Suprapubic skin (tissue), 4 donors: ENCODE data around the gene AMY1A. TPM values are rescaled to one million over a fixed set of nuclear protein-coding genes. Genes with fewer than 3 reads are reported as not detected.
"Not testable (repeated sequence)": the region's sequence is repeated elsewhere in the genome, so short reads cannot be mapped to it uniquely, and the experiment has no call there.

Source experiments
- DNase-seq, 2 donors: peaks; one replicate each; pipeline ENCODE4 v3.0.0-alpha.2; 2019; ENCODE audit warnings: low spot score in 2 of 2
- H3K27ac ChIP-seq: fragments of 200-600 bp; sonication (generic); one replicate; pipeline ENCODE4 v1.5.1; 2019
- H3K27me3 ChIP-seq: fragments of 200-600 bp; sonication (generic); one replicate; pipeline ENCODE4 v1.5.1; 2019
- H3K36me3 ChIP-seq: fragments of 200-600 bp; sonication (generic); one replicate; pipeline ENCODE4 v1.5.1; 2019
- H3K4me1 ChIP-seq: fragments of 200-600 bp; sonication (generic); one replicate; pipeline ENCODE4 v1.5.1; 2019
- H3K4me3 ChIP-seq: fragments of 200-600 bp; sonication (generic); one replicate; pipeline ENCODE4 v1.5.1; 2019; ENCODE audit warnings: mild to moderate bottlenecking
- H3K9me3 ChIP-seq: fragments of 200-600 bp; sonication (generic); one replicate; pipeline ENCODE4 v1.5.1; 2019
- WGBS: methylation state at CpG from one replicate; pipeline ENCODE4 v1.1.5; 2018; 5-methylcytosine and 5-hydroxymethylcytosine counted together
- total RNA-seq, 4 donors: library from RNA; depleted of rRNA; stranded (reverse); fragments of >200 nt; gene quantifications; one replicate each; pipeline ENCODE4 v1.1.0, GENCODE V29; 2016

The AMY1A gene
- total RNA-seq, 4 donors from 2014 or later, result not detected

DNA sequence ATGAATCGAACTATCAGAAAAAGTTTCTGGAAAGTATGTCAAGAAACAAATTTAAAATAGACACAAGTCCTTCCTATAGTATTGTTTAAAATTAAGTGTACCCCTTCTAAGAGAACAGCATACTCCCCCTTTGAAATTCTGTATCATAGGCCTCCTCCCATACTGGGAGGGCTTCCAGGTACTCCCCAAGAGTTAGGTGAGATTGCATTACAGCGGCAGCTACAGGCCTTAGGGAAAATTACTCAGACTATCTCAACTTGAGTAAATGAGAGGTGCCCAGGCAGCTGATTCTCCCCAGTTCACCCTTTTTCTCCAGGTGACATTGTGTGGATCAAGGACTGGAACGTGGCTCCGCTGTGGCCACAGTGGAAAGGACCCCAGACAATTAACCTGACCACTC, 45.7 kb downstream of the AMY1A start:
- H3K4me3 ChIP-seq, H3K27ac ChIP-seq, DNase-seq, H3K4me1 ChIP-seq, H3K36me3 ChIP-seq, H3K27me3 ChIP-seq, H3K9me3 ChIP-seq: not testable (repeated sequence)
- no CpG with 5 or more reads among the region's 4 CpGs for WGBS

DNA sequence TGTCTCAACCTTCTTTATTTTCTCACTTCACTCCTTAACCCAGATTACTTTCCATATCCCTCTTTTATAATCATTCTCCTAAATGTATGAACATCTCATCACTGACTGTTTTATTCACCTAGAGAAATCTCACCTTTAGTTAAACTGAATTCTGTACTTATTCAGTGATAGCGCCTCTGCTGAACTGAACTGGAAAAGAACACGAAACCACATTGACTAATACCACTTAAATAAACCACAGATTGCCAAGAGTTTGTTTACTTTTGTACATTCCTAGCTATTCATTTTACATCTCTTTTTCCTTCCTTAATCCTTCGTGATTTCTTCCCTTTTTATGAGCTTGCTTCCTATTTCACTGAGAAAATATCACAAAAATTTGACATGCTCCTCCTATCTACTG, 52.1 kb downstream of the AMY1A start:
- H3K4me1 ChIP-seq, H3K9me3 ChIP-seq, H3K27ac ChIP-seq, H3K4me3 ChIP-seq, DNase-seq, H3K36me3 ChIP-seq, H3K27me3 ChIP-seq: not testable (repeated sequence)
- no CpG with 5 or more reads among the region's 3 CpGs for WGBS

DNA sequence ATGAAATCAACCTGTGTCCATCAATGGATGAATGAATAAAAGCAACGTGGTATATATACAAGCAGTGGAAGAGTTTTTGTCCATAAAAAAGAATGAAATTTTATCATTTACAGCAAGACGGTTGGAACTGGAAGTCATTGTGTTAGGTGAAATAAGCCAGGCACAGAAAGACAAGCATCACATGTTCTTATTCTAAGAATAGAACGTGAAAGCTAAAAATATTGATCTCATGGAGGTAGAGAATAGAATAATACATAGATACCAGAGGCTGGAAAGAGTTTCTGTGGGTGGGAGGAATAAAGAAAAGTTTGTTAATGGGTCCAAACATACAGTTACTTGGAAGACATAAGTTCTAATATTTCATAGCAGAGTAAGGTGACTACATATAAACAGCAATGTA, 54.8 kb downstream of the AMY1A start:
- not testable (repeated sequence) for H3K27ac ChIP-seq, H3K4me1 ChIP-seq, H3K4me3 ChIP-seq, H3K36me3 ChIP-seq, DNase-seq, H3K27me3 ChIP-seq, H3K9me3 ChIP-seq
- WGBS, result no CpG with 5 or more reads among the region's 3 CpGs

Other genes with a start within 250 kb of the AMY1A start
- 100 to 1,000 TPM in 1 of 4 donors, 10 to 100 TPM in 3; 20.2 to 111 (median 38.1) TPM for gene RNPC3, start 130.1 kb upstream of the AMY1A start, total RNA-seq
- 10 to 100 TPM; 12.7 to 69.5 (median 18.8) TPM for gene AMY2B, start 84.2 kb upstream of the AMY1A start, total RNA-seq
- not detected for gene AMY2A, start 38.3 kb upstream of the AMY1A start, total RNA-seq
- gene AMY1B, start 40.5 kb downstream of the AMY1A start, total RNA-seq, result not detected
- under 1 TPM in 2 of 4 donors, not detected in 2; 0.60 to 0.98 TPM for gene AMY1C, start 94.1 kb downstream of the AMY1A start, total RNA-seq